ENCODE results near the gene TBCK.

Gene TBCK

GRCh38 chr4:106353786-106354185 is 37.8 kb upstream of the TBCK start:
- H3K4me3 ChIP-seq (ENCODE audit: low read depth, low read length, poor library complexity, severe bottlenecking) = no peak overlapping the region
- H3K36me3 ChIP-seq (ENCODE audit: insufficient read depth, low read length) = peaks cover 7% of the 10 kb centered on the region; the same call in 1 of the 2 replicates
- H4K20me1 ChIP-seq (ENCODE audit: insufficient read depth, low read length) = no peaks in the 10 kb centered on the region
- H3K27ac ChIP-seq (ENCODE audit: low read depth, low read length, poor library complexity, severe bottlenecking) = no peak overlapping the region
- no peaks in the 10 kb centered on the region for H3K4me1 ChIP-seq (ENCODE audit: insufficient read depth, low read length, severe bottlenecking)
- no peaks in the 10 kb centered on the region for H3K79me2 ChIP-seq (ENCODE audit: insufficient read depth, low read length)
- H3K27me3 ChIP-seq (ENCODE audit: insufficient read depth, low read length) = no peaks in the 10 kb centered on the region
- H3K4me2 ChIP-seq (ENCODE audit: low read length) = no peak overlapping the region
- H3K9me3 ChIP-seq (ENCODE audit: low read length) = no peaks in the 10 kb centered on the region
- no peaks in the 10 kb centered on the region for H3K9me2 ChIP-seq (ENCODE audit: low read depth, low read length)
- no peak overlapping the region for H2AFZ ChIP-seq (ENCODE audit: low read length)
- TF ChIP-seq EZH2 (IDR thresholded peaks at IDR 0.05; ENCODE audit: borderline replicate concordance, low read length) (no peak), CTCF (IDR thresholded peaks at IDR 0.05; ENCODE audit: low read length) (no peak)
- no peak overlapping the region for H3K9ac ChIP-seq (ENCODE audit: low read length)
- no peaks in the 10 kb centered on the region for H3F3A ChIP-seq (ENCODE audit: insufficient read depth, low read length)

- Histone ChIP-seq H3K9me3 (ENCODE audit: low read length) (no peaks in the 10 kb centered on the region), H2AFZ (ENCODE audit: low read length) (no peak overlapping the region), H4K20me1 (ENCODE audit: insufficient read depth, low read length) (no peaks in the 10 kb centered on the region), H3K9me2 (ENCODE audit: low read depth, low read length) (no peaks in the 10 kb centered on the region), H3K9ac (ENCODE audit: low read length) (no peak overlapping the region), H3K4me1 (ENCODE audit: insufficient read depth, low read length, severe bottlenecking) (no peaks in the 10 kb centered on the region), H3F3A (ENCODE audit: insufficient read depth, low read length) (no peaks in the 10 kb centered on the region), H3K27me3 (ENCODE audit: insufficient read depth, low read length) (no peaks in the 10 kb centered on the region), H3K4me3 (ENCODE audit: low read depth, low read length, poor library complexity, severe bottlenecking) (no peak overlapping the region), H3K79me2 (ENCODE audit: insufficient read depth, low read length) (no peaks in the 10 kb centered on the region), H3K27ac (ENCODE audit: low read depth, low read length, poor library complexity, severe bottlenecking) (no peak overlapping the region), H3K36me3 (ENCODE audit: insufficient read depth, low read length) (peaks cover 21% of the 10 kb centered on the region; the same call in 1 of the 2 replicates), H3K4me2 (ENCODE audit: low read length) (no peak overlapping the region)
- TF ChIP-seq CTCF (IDR thresholded peaks at IDR 0.05; ENCODE audit: low read length) (no peak), EZH2 (IDR thresholded peaks at IDR 0.05; ENCODE audit: borderline replicate concordance, low read length) (no peak)
Measured at GRCh38 chr4:106351016-106351415, 35.0 kb upstream of the TBCK start.

GRCh38 chr4:106347167-106347566 is 31.2 kb upstream of the TBCK start:
- no peaks in the 10 kb centered on the region for H3K9me3 ChIP-seq (ENCODE audit: low read length)
- H3K27ac ChIP-seq (ENCODE audit: low read depth, low read length, poor library complexity, severe bottlenecking) = no peak overlapping the region
- H3K27me3 ChIP-seq (ENCODE audit: insufficient read depth, low read length) = no peaks in the 10 kb centered on the region
- no peak overlapping the region for H2AFZ ChIP-seq (ENCODE audit: low read length)
- TF ChIP-seq CTCF (IDR thresholded peaks at IDR 0.05; ENCODE audit: low read length) (no peak), EZH2 (IDR thresholded peaks at IDR 0.05; ENCODE audit: borderline replicate concordance, low read length) (no peak)
- H3K4me2 ChIP-seq (ENCODE audit: low read length) = no peak overlapping the region
- no peak overlapping the region for H3K9ac ChIP-seq (ENCODE audit: low read length)
- no peaks in the 10 kb centered on the region for H3K9me2 ChIP-seq (ENCODE audit: low read depth, low read length)
- H3K4me1 ChIP-seq (ENCODE audit: insufficient read depth, low read length, severe bottlenecking) = no peaks in the 10 kb centered on the region
- peaks cover 26% of the 10 kb centered on the region; the same call in 1 of the 2 replicates for H3K36me3 ChIP-seq (ENCODE audit: insufficient read depth, low read length)
- no peaks in the 10 kb centered on the region for H4K20me1 ChIP-seq (ENCODE audit: insufficient read depth, low read length)
- peaks cover 10% of the 10 kb centered on the region; the same call in 1 of the 2 replicates for H3K79me2 ChIP-seq (ENCODE audit: insufficient read depth, low read length)
- no peak overlapping the region for H3K4me3 ChIP-seq (ENCODE audit: low read depth, low read length, poor library complexity, severe bottlenecking)
- no peaks in the 10 kb centered on the region for H3F3A ChIP-seq (ENCODE audit: insufficient read depth, low read length)
